T-helper 9 cell (primary cell): ENCODE results near the gene ILF3.

Source experiments
- DNase-seq: peaks from one replicate; pipeline ENCODE4 v3.0.0-alpha.2; 2020
- total RNA-seq, 2 donors: gene quantifications; one replicate each; lab custom pipeline; 2026; lab: John Stamatoyannopoulos, UW

ILF3 gene
- 474 to 713 reads per million in 2 donors for total RNA-seq

GRCh38 chr19:10653732-10654609 is at the start of gene ILF3:
TSS of gene ILF3 (plus strand) at chr19:10654346. CDS start at chr19:10670606, 16,260 bp downstream.
- DNase-seq: peak; percentile 99

- no peak for DNase-seq
Observed at GRCh38 chr19:10604460-10604980, 49.6 kb upstream of the ILF3 start.

GRCh38 chr19:10611907-10612306 is 42.2 kb upstream of the ILF3 start:
- DNase-seq: no peak

- no peak for DNase-seq
Observed at GRCh38 chr19:10612499-10613119, 41.5 kb upstream of the ILF3 start.

- DNase-seq: no peak
Observed at GRCh38 chr19:10615429-10616023, 38.6 kb upstream of the ILF3 start.

GRCh38 chr19:10617409-10618121 is 36.6 kb upstream of the ILF3 start:
- no peak for DNase-seq

GRCh38 chr19:10618846-10619245 is 35.3 kb upstream of the ILF3 start:
- no peak for DNase-seq

GRCh38 chr19:10620786-10621185 is 33.4 kb upstream of the ILF3 start:
- no peak for DNase-seq

GRCh38 chr19:10621966-10622365 is 32.2 kb upstream of the ILF3 start:
- no peak for DNase-seq

GRCh38 chr19:10624585-10624984 is 29.6 kb upstream of the ILF3 start:
- DNase-seq: no peak

GRCh38 chr19:10625003-10625761 is 29.0 kb upstream of the ILF3 start, which contains the start of gene SLC44A2:
TSS of gene SLC44A2 (plus strand) at chr19:10625553. CDS start at chr19:10625634, 81 bp downstream.
- no peak for DNase-seq

GRCh38 chr19:10625762-10626138 is 28.4 kb upstream of the ILF3 start:
- DNase-seq: no peak

GRCh38 chr19:10631874-10632273 is 22.3 kb upstream of the ILF3 start:
- DNase-seq: no peak

GRCh38 chr19:10634430-10634829 is 19.7 kb upstream of the ILF3 start:
- no peak for DNase-seq

GRCh38 chr19:10634963-10635362 is 19.2 kb upstream of the ILF3 start:
- DNase-seq: no peak

GRCh38 chr19:10636304-10636972 is 17.7 kb upstream of the ILF3 start:
- no peak for DNase-seq

GRCh38 chr19:10637894-10638293 is 16.3 kb upstream of the ILF3 start:
- no peak for DNase-seq

GRCh38 chr19:10639836-10640235 is 14.3 kb upstream of the ILF3 start:
- DNase-seq: no peak

GRCh38 chr19:10640361-10640760 is 13.8 kb upstream of the ILF3 start:
- no peak for DNase-seq

GRCh38 chr19:10641248-10641647 is 12.9 kb upstream of the ILF3 start:
- DNase-seq: no peak

GRCh38 chr19:10642473-10643171 is 11.5 kb upstream of the ILF3 start:
- no peak for DNase-seq
